SK-N-SH (cell line): ENCODE results near the gene CLASP1. TPM values are rescaled to one million over a fixed set of nuclear protein-coding genes. Genes with fewer than 3 reads are reported as not detected.

Source experiments
- CTCF ChIA-PET: fragments of 300-600, 350-600 bp; formaldehyde crosslinking; extraction: SDS; loops from one replicate; lab custom pipeline; 2021; lab: Yijun Ruan, JAX
- POLR2A ChIA-PET: fragments of 350-600 bp; sonication (Branson Sonifier 250); formaldehyde crosslinking; extraction: SDS; loops from one replicate; lab custom pipeline; 2020; ENCODE audit warnings: antibody characterized with exemption, inconsistent platforms; lab: Yijun Ruan, JAX
- DNase-seq: peaks from one replicate; pipeline ENCODE4 v3.0.0; 2012
- H2AFZ ChIP-seq: fragments of 200-600 bp; sonication (generic); 2 replicates; pipeline ENCODE4 v1.8.1; 2016; ENCODE audit warnings: antibody characterized with exemption, mild to moderate bottlenecking, low read depth
- H3F3A ChIP-seq: fragments of 200-600 bp; sonication (generic); replicated peaks from 2 replicates; pipeline ENCODE3; 2016; ENCODE audit warnings: antibody characterized with exemption, mild to moderate bottlenecking; ENCODE audit not compliant: insufficient read depth
- H3K27ac ChIP-seq, 2 experiments: fragments of 200-500 bp in 1 of 2; fragments of 200-600 bp in 1 of 2; sonication (Bioruptor generic) in 1 of 2; sonication (generic), shearing (Covaris generic) in 1 of 2; 2 replicates each; pipeline versions ENCODE4 v1.5.1 to v1.6.1; 2014 to 2016; ENCODE audit warnings: low read depth in 2 of 2, inconsistent platforms in 1 of 2, low read length in 1 of 2, mild to moderate bottlenecking in 1 of 2, mixed read lengths in 1 of 2
- H3K27me3 ChIP-seq: fragments of 200-600 bp; sonication (generic), shearing (Covaris generic); 2 replicates; pipeline ENCODE4 v1.6.1; 2016; ENCODE audit warnings: mixed run types; ENCODE audit not compliant: insufficient read depth
- H3K36me3 ChIP-seq, 2 experiments: fragments of 200-500 bp in 1 of 2; fragments of 200-600 bp in 1 of 2; sonication (Bioruptor generic) in 1 of 2; sonication (generic) in 1 of 2; replicated peaks in 1 of 2; 2 replicates each; pipeline versions ENCODE3 to v1.5.1; 2014 to 2016; ENCODE audit warnings: low read length in 1 of 2, mild to moderate bottlenecking in 1 of 2; ENCODE audit not compliant: insufficient read depth in 2 of 2, control insufficient read depth in 1 of 2
- H3K4me1 ChIP-seq, 2 experiments: fragments of 200-500 bp in 1 of 2; fragments of 200-600 bp in 1 of 2; sonication (Bioruptor generic) in 1 of 2; sonication (generic), shearing (Covaris generic) in 1 of 2; 2 replicates each; pipeline versions ENCODE4 v1.5.1 to v1.6.1; 2014 to 2016; ENCODE audit warnings: low read depth in 1 of 2, low read length in 1 of 2, mixed run types in 1 of 2; ENCODE audit not compliant: insufficient read depth in 2 of 2, control insufficient read depth in 1 of 2
- H3K4me2 ChIP-seq: fragments of 200-600 bp; sonication (generic), shearing (Covaris generic); 2 replicates; pipeline ENCODE4 v1.6.1; 2017; ENCODE audit warnings: mixed run types
- H3K4me3 ChIP-seq, 2 experiments: fragments of 200-500 bp in 1 of 2; fragments of 200-600 bp in 1 of 2; sonication (Bioruptor generic) in 1 of 2; sonication (generic), shearing (Covaris generic) in 1 of 2; 2 replicates each; pipeline versions ENCODE4 v1.5.1 to v1.8.1; 2014 to 2016; ENCODE audit warnings: low read depth in 2 of 2, inconsistent platforms in 1 of 2, low read length in 1 of 2, mild to moderate bottlenecking in 1 of 2, mixed read lengths in 1 of 2, moderate library complexity in 1 of 2
- H3K79me2 ChIP-seq: fragments of 200-600 bp; sonication (generic); 2 replicates; pipeline ENCODE4 v1.8.1; 2017; ENCODE audit warnings: mild to moderate bottlenecking; ENCODE audit not compliant: insufficient read depth
- H3K9ac ChIP-seq: fragments of 200-600 bp; sonication (generic); 2 replicates; pipeline ENCODE4 v1.6.1; 2017; ENCODE audit warnings: mixed run types
- H3K9me2 ChIP-seq: fragments of 200-600 bp; sonication (generic); 2 replicates; pipeline ENCODE4 v1.6.1; 2017; ENCODE audit warnings: mixed run types
- H3K9me3 ChIP-seq: fragments of 200-600 bp; sonication (generic); 2 replicates; pipeline ENCODE4 v1.6.1; 2017; ENCODE audit warnings: mixed run types, mild to moderate bottlenecking, moderate library complexity
- H4K20me1 ChIP-seq: fragments of 200-600 bp; sonication (generic); 2 replicates; pipeline ENCODE4 v1.6.1; 2017; ENCODE audit warnings: mild to moderate bottlenecking, mixed run types; ENCODE audit not compliant: insufficient read depth
- CHD2 ChIP-seq: fragments of 150-350 bp; IDR thresholded peaks from 2 replicates; pipeline ENCODE4 v1.6.1; 2018; ENCODE audit warnings: low read length; ENCODE audit not compliant: partially characterized antibody
- EZH2phosphoT487 ChIP-seq: fragments of 200-600 bp; sonication (generic); IDR thresholded peaks from 2 replicates; pipeline ENCODE4 v1.6.1; 2017; ENCODE audit warnings: low read depth, mixed run types, mild to moderate bottlenecking, antibody characterized with exemption, moderate library complexity, borderline replicate concordance
- FOSL2 ChIP-seq: IDR thresholded peaks from 2 replicates; pipeline ENCODE4 v1.4.0; 2012; ENCODE audit warnings: low read depth, mild to moderate bottlenecking, moderate library complexity, borderline replicate concordance
- MAX ChIP-seq: IDR thresholded peaks from 2 replicates; pipeline ENCODE4 v1.4.0; 2012; ENCODE audit warnings: low read depth
- MXI1 ChIP-seq: IDR thresholded peaks from 2 replicates; pipeline ENCODE4 v1.6.1; 2012; ENCODE audit warnings: mild to moderate bottlenecking, low read depth, low read length, improper control_type of control experiment
- NFIC ChIP-seq: IDR thresholded peaks from 2 replicates; pipeline ENCODE4 v1.4.0; 2012; ENCODE audit warnings: borderline replicate concordance
- NRF1 ChIP-seq: IDR thresholded peaks from 2 replicates; pipeline ENCODE4 v1.6.1; 2012; ENCODE audit warnings: low read depth, mild to moderate bottlenecking, low read length
- POLR2AphosphoS5 ChIP-seq: IDR thresholded peaks from 2 replicates; pipeline ENCODE4 v1.6.1; 2012; ENCODE audit warnings: low read depth, low read length
- RFX5 ChIP-seq: IDR thresholded peaks from 2 replicates; pipeline ENCODE4 v1.6.1; 2012; ENCODE audit warnings: mild to moderate bottlenecking, improper control_type of control experiment, low read length
- TAF1 ChIP-seq: IDR thresholded peaks from 2 replicates; pipeline ENCODE4 v1.6.1; 2012; ENCODE audit warnings: low read depth, mild to moderate bottlenecking, low read length, moderate library complexity, borderline replicate concordance
- TCF12 ChIP-seq: IDR thresholded peaks from 2 replicates; pipeline ENCODE4 v1.4.0; 2012
- YY1 ChIP-seq: IDR thresholded peaks from 2 replicates; pipeline ENCODE4 v1.4.0; 2012; ENCODE audit warnings: low read depth, mild to moderate bottlenecking
- WGBS: methylation state at CpG from one replicate; pipeline ENCODE4 v1.1.6; 2017; ENCODE audit warnings: low lambda C conversion rate; 5-methylcytosine and 5-hydroxymethylcytosine counted together
- polyA plus RNA-seq, 3 experiments: library from polyadenylated mRNA; depleted of rRNA; stranded (reverse); fragments of >200 nt; gene quantifications; 2 replicates each; pipeline ENCODE4 v1.2.3, GENCODE V29; 2012
- TF ChIP-seq, protein P1 (sequence below): IDR thresholded peaks from 2 replicates; pipeline ENCODE4 v1.4.0; 2012; ENCODE audit warnings: low read depth, borderline replicate concordance
- TF ChIP-seq, protein P2 (sequence below): fragments of 150-350 bp; IDR thresholded peaks from 2 replicates; pipeline ENCODE4 v1.6.1; 2017; ENCODE audit warnings: antibody characterized with exemption, low read length, low read depth, borderline replicate concordance
- TF ChIP-seq, protein P3 (sequence below): fragments of 150-350 bp; IDR thresholded peaks from 2 replicates; pipeline ENCODE4 v1.6.1; 2016; ENCODE audit warnings: mild to moderate bottlenecking, low read depth, low read length

Gene CLASP1
- polyA plus RNA-seq, 1 of the 3 experiments (the other 2 are of a cell fraction), result 4.9 TPM

- TF ChIP-seq, protein P1, sequence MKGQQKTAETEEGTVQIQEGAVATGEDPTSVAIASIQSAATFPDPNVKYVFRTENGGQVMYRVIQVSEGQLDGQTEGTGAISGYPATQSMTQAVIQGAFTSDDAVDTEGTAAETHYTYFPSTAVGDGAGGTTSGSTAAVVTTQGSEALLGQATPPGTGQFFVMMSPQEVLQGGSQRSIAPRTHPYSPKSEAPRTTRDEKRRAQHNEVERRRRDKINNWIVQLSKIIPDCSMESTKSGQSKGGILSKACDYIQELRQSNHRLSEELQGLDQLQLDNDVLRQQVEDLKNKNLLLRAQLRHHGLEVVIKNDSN, result no peak
- TF ChIP-seq MAX (no peak), NFIC (no peak), EZH2phosphoT487 (no peak), YY1 (no peak), TCF12 (no peak), MXI1 (no peak), FOSL2 (no peak), POLR2AphosphoS5 (no peak), CHD2 (no peak), NRF1 (no peak)
- TF ChIP-seq, protein P2, sequence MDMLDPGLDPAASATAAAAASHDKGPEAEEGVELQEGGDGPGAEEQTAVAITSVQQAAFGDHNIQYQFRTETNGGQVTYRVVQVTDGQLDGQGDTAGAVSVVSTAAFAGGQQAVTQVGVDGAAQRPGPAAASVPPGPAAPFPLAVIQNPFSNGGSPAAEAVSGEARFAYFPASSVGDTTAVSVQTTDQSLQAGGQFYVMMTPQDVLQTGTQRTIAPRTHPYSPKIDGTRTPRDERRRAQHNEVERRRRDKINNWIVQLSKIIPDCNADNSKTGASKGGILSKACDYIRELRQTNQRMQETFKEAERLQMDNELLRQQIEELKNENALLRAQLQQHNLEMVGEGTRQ, result no peak
- TF ChIP-seq, protein P3, sequence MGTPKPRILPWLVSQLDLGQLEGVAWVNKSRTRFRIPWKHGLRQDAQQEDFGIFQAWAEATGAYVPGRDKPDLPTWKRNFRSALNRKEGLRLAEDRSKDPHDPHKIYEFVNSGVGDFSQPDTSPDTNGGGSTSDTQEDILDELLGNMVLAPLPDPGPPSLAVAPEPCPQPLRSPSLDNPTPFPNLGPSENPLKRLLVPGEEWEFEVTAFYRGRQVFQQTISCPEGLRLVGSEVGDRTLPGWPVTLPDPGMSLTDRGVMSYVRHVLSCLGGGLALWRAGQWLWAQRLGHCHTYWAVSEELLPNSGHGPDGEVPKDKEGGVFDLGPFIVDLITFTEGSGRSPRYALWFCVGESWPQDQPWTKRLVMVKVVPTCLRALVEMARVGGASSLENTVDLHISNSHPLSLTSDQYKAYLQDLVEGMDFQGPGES, result no peak
Measured at GRCh38 chr2:121351521-121352318, 297.5 kb downstream of the CLASP1 start.

DNA sequence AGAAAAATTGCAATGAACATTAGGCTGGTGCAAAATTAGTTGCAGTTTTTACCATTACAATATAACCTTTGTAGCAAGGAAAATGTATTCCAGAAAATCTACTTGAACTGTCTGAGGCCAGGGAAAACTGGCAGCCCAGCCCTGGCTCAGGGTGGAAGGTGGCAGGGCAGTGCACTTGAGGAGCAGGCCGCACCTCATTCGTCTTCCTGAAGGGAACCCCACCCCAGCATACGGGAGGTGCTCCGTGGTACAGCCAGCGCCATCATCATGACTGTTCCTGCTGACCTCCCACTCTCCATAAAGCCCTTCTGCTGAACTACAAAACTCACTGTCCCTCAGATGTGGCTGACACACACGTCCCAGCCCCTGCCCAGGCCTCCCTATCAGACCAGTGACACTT lies 298.4 kb downstream of the CLASP1 start:
- H4K20me1 ChIP-seq, result no peaks in the 10 kb centered on the region
- no peak overlapping the region for H3K27ac ChIP-seq
- 100% methylated on average over 2 of the region's 6 CpGs for WGBS
- no peak overlapping the region for H3K9ac ChIP-seq
- H3K79me2 ChIP-seq, result no peaks in the 10 kb centered on the region
- H3K4me3 ChIP-seq, result no peak overlapping the region
- no peak for DNase-seq
- H3F3A ChIP-seq, result no peaks in the 10 kb centered on the region
- peaks cover 33 to 80% of the 10 kb centered on the region in 2 experiments for H3K36me3 ChIP-seq
- no peak overlapping the region for H3K4me2 ChIP-seq
- H2AFZ ChIP-seq, result no peak overlapping the region
- CTCF ChIA-PET, result interaction anchor here (1.2 to 16.6 kb wide), 3 partner anchors 253 to 656 kb away, joined by 3 to 272 read pairs (median 5); no protein-coding TSS in a partner anchor
- TF ChIP-seq FOSL2, result no peak
- TF ChIP-seq RFX5, result no peak
- no peak for TF ChIP-seq TAF1
- TF ChIP-seq, all 33 proteins: peak for 0
- Histone ChIP-seq H3K27me3 (no peaks in the 10 kb centered on the region), H3K4me1 (no peaks in the 10 kb centered on the region), H3K9me3 (no peaks in the 10 kb centered on the region), H3K9me2 (no peaks in the 10 kb centered on the region)
- POLR2A ChIA-PET, result no interaction called here

More at GRCh38 chr2:121351521-121352318, 297.5 kb downstream of the CLASP1 start:
- Histone ChIP-seq H3K4me1 (no peaks in the 10 kb centered on the region), H3K9me2 (no peaks in the 10 kb centered on the region), H3K27ac (no peak overlapping the region), H3K27me3 (no peaks in the 10 kb centered on the region), H4K20me1 (no peaks in the 10 kb centered on the region), H3K4me2 (no peak overlapping the region), H2AFZ (no peak overlapping the region), H3F3A (no peaks in the 10 kb centered on the region), H3K36me3 (peaks cover 35 to 78% of the 10 kb centered on the region in 2 experiments), H3K9me3 (no peaks in the 10 kb centered on the region), H3K79me2 (no peaks in the 10 kb centered on the region), H3K4me3 (no peak overlapping the region), H3K9ac (no peak overlapping the region)
- ChIA-PET CTCF (interaction anchor here (0.5 to 16.6 kb wide), 6 partner anchors 55 to 657 kb away, joined by 3 to 272 read pairs (median 8); no protein-coding TSS in a partner anchor), POLR2A (no interaction called here)
- 94% methylated on average over 17 of the region's 17 CpGs for WGBS
- DNase-seq, result no peak
